ENCODE results near the gene SUGCT. TPM values are rescaled to one million over a fixed set of nuclear protein-coding genes. Genes with fewer than 3 reads are reported as not detected.

The SUGCT gene
- total RNA-seq, 1 experiment from 2014 or later, result 5.4 TPM

DNA sequence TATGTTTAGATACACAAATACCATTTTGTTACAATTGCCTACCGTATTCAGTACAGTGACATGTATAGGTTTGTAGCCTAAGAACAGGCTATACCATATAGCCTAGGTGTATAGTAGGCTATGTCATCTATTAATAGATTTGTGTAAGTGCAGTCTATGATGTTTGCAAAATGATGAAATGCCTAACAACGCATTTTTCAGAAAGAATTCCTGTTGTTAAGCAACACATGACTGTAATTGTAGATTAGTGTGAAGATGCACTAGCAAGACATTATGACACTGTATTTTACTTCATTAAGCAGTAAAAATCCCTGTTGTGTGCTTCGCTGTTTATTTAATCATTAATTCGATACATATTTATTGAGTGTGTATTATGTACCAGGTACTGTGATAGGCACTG, 446.0 kb downstream of the SUGCT start:
- no peak overlapping the region for H4K91ac ChIP-seq (ENCODE audit: insufficient read length, low read depth, low read length)
- no peaks in the 10 kb centered on the region for H3K23me2 ChIP-seq (ENCODE audit: insufficient read length, low read depth, low read length, poor library complexity, severe bottlenecking)
- no peaks in the 10 kb centered on the region for H3K79me1 ChIP-seq (ENCODE audit: insufficient read depth, low read depth, low read length, poor library complexity, severe bottlenecking)
- H3K9me3 Mint-ChIP-seq, result no peaks in the 10 kb centered on the region
- no peak for DNase-seq
- WGBS (ENCODE audit: extremely low coverage, insufficient read length, low lambda C conversion rate), result no CpG with 5 or more reads among the region's 4 CpGs
- no peaks in the 10 kb centered on the region for H3K27me3 Mint-ChIP-seq (ENCODE audit: low read depth)
- no peak overlapping the region for H3K14ac ChIP-seq (ENCODE audit: insufficient read depth, low read length)
- no peak overlapping the region for H4K5ac ChIP-seq (ENCODE audit: insufficient read length, low read depth, low read length)
- H3K23ac ChIP-seq (ENCODE audit: insufficient read length, low read depth, low read length), result no peak overlapping the region
- no peak overlapping the region for H3K9ac ChIP-seq (ENCODE audit: extremely low read depth, insufficient read length, low read length)
- H2BK20ac ChIP-seq (ENCODE audit: low read depth, low read length, poor library complexity, severe bottlenecking), result no peak overlapping the region
- H3T11ph ChIP-seq (ENCODE audit: low read length), result no peak overlapping the region
- H3K4me3 Mint-ChIP-seq, result no peak overlapping the region
- H3K18ac ChIP-seq (ENCODE audit: insufficient read length, low read depth, low read length), result no peak overlapping the region
- no peak overlapping the region for H2BK120ac ChIP-seq (ENCODE audit: low read depth, low read length, poor library complexity, severe bottlenecking)
- H3K4ac ChIP-seq (ENCODE audit: low read depth, low read length), result no peak overlapping the region
- no peak overlapping the region for H2BK15ac ChIP-seq (ENCODE audit: low read depth, low read length)
- H2BK5ac ChIP-seq (ENCODE audit: insufficient read length, low read length), result no peak overlapping the region
- H3K4me1 Mint-ChIP-seq, result peaks cover 21 to 28% of the 10 kb centered on the region in 2 experiments
- H3K27ac ChIP-seq (ENCODE audit: insufficient read length, low read depth, low read length), result no peak overlapping the region
- peaks cover 0 to 4% (median 0%) of the 10 kb centered on the region in 3 experiments; a peak in 1 of 7 replicates for H3K36me3 Mint-ChIP-seq (ENCODE audit: insufficient read depth in 1 of 3, low read depth in 3 of 3)
- H2AFZ ChIP-seq (ENCODE audit: low read length), result no peak overlapping the region
- no peak overlapping the region for H3K27ac Mint-ChIP-seq
- no peak overlapping the region for H2BK12ac ChIP-seq (ENCODE audit: insufficient read length, low read depth, low read length)
- no peak overlapping the region for H3K56ac ChIP-seq (ENCODE audit: insufficient read length, low read depth, low read length)
- H3K4me1 ChIP-seq (ENCODE audit: insufficient read depth, low read length), result no peaks in the 10 kb centered on the region; the same call in 1 of the 2 replicates
- no peaks in the 10 kb centered on the region for H4K20me1 ChIP-seq (ENCODE audit: control insufficient read depth, insufficient read depth, insufficient read length)
- H3K27me3 ChIP-seq (ENCODE audit: insufficient read depth, low read length), result no peaks in the 10 kb centered on the region
- H2AK5ac ChIP-seq (ENCODE audit: insufficient read length, low read length), result no peak overlapping the region
- TF ChIP-seq, protein P1, sequence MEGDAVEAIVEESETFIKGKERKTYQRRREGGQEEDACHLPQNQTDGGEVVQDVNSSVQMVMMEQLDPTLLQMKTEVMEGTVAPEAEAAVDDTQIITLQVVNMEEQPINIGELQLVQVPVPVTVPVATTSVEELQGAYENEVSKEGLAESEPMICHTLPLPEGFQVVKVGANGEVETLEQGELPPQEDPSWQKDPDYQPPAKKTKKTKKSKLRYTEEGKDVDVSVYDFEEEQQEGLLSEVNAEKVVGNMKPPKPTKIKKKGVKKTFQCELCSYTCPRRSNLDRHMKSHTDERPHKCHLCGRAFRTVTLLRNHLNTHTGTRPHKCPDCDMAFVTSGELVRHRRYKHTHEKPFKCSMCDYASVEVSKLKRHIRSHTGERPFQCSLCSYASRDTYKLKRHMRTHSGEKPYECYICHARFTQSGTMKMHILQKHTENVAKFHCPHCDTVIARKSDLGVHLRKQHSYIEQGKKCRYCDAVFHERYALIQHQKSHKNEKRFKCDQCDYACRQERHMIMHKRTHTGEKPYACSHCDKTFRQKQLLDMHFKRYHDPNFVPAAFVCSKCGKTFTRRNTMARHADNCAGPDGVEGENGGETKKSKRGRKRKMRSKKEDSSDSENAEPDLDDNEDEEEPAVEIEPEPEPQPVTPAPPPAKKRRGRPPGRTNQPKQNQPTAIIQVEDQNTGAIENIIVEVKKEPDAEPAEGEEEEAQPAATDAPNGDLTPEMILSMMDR (conservative IDR thresholded peaks at IDR 0.05), result no peak
- no peaks in the 10 kb centered on the region for H3K79me2 ChIP-seq (ENCODE audit: insufficient read depth, low read length)
- H3K9me3 ChIP-seq (ENCODE audit: control insufficient read depth, low read depth, low read length), result no peaks in the 10 kb centered on the region
- no peak overlapping the region for H4K8ac ChIP-seq (replicated peaks; ENCODE audit: insufficient read length, low read depth, low read length)
- H3K4me2 ChIP-seq (ENCODE audit: insufficient read depth, insufficient read length, low read length), result no peak overlapping the region
